Astrocyte (in vitro differentiated cells and primary cell): ENCODE results near the gene AHCY. TPM values are rescaled to one million over a fixed set of nuclear protein-coding genes. Genes with fewer than 3 reads are reported as not detected.

Experiments used
- DNase-seq: peaks from one replicate; pipeline ENCODE4 v3.0.0-alpha.2; 2010; ENCODE audit warnings: low read depth
- FAIRE-seq: peaks from 2 replicates; lab custom pipeline; 2011; peaks lifted over from hg19 to GRCh38; lab: Jason Lieb, UNC
- H2AFZ ChIP-seq: 2 replicates; pipeline ENCODE4 v1.6.0; 2012; ENCODE audit warnings: low read depth, low read length, inconsistent platforms
- H3K27ac ChIP-seq: 2 replicates; pipeline ENCODE4 v1.5.1; 2011; ENCODE audit warnings: low read depth, low read length, inconsistent platforms
- H3K27me3 ChIP-seq: 2 replicates; pipeline ENCODE4 v1.6.0; 2011; ENCODE audit warnings: low read length, inconsistent platforms; ENCODE audit not compliant: insufficient read depth
- H3K36me3 ChIP-seq: 2 replicates; pipeline ENCODE4 v1.5.1; 2011; ENCODE audit warnings: low read length, inconsistent platforms; ENCODE audit not compliant: insufficient read depth
- H3K4me1 ChIP-seq: 2 replicates; pipeline ENCODE4 v1.5.1; 2011; ENCODE audit warnings: low read length, inconsistent platforms; ENCODE audit not compliant: insufficient read depth
- H3K4me2 ChIP-seq: 2 replicates; pipeline ENCODE4 v1.6.0; 2012; ENCODE audit warnings: low read length, inconsistent platforms
- H3K4me3 ChIP-seq: 2 replicates; pipeline ENCODE4 v1.5.1; 2011; ENCODE audit warnings: low read depth, mild to moderate bottlenecking, low read length, inconsistent platforms; ENCODE audit not compliant: insufficient read depth
- H3K79me2 ChIP-seq: 2 replicates; pipeline ENCODE4 v1.6.0; 2012; ENCODE audit warnings: mild to moderate bottlenecking, low read length, inconsistent platforms; ENCODE audit not compliant: insufficient read depth
- H3K9ac ChIP-seq: 2 replicates; pipeline ENCODE4 v1.6.0; 2012; ENCODE audit warnings: mild to moderate bottlenecking, low read length, inconsistent platforms
- H3K9me3 ChIP-seq: 2 replicates; pipeline ENCODE4 v1.5.1; 2012; ENCODE audit warnings: low read depth, mild to moderate bottlenecking, low read length, inconsistent platforms; ENCODE audit not compliant: insufficient read depth
- H4K20me1 ChIP-seq: 2 replicates; pipeline ENCODE4 v1.6.0; 2012; ENCODE audit warnings: low read length, inconsistent platforms; ENCODE audit not compliant: insufficient read depth
- H3K27ac Mint-ChIP-seq: one replicate; pipeline ENCODE4 v1.8.0; 2021; ENCODE audit warnings: mild to moderate bottlenecking, mixed read lengths; ENCODE audit not compliant: unreplicated experiment
- H3K27me3 Mint-ChIP-seq: one replicate; pipeline ENCODE4 v1.8.0; 2021; ENCODE audit warnings: low read depth, mixed read lengths; ENCODE audit not compliant: unreplicated experiment
- H3K36me3 Mint-ChIP-seq: one replicate; pipeline ENCODE4 v1.8.0; 2021; ENCODE audit warnings: low read depth, mixed read lengths; ENCODE audit not compliant: unreplicated experiment
- H3K4me1 Mint-ChIP-seq: one replicate; pipeline ENCODE4 v1.8.0; 2021; ENCODE audit warnings: low read depth, mixed read lengths; ENCODE audit not compliant: unreplicated experiment
- H3K4me3 Mint-ChIP-seq: one replicate; pipeline ENCODE4 v1.8.0; 2021; ENCODE audit warnings: mild to moderate bottlenecking, moderate library complexity, mixed read lengths; ENCODE audit not compliant: unreplicated experiment
- H3K9me3 Mint-ChIP-seq: one replicate; pipeline ENCODE4 v1.8.0; 2021; ENCODE audit warnings: mild to moderate bottlenecking, mixed read lengths; ENCODE audit not compliant: unreplicated experiment
- CTCF ChIP-seq: IDR thresholded peaks from 2 replicates; pipeline ENCODE4 v1.5.1; 2011; ENCODE audit warnings: low read depth, mild to moderate bottlenecking, inconsistent platforms, low read length, moderate library complexity; ENCODE audit not compliant: insufficient read depth
- EZH2 ChIP-seq: IDR thresholded peaks from 2 replicates; pipeline ENCODE4 v1.6.1; 2012; ENCODE audit warnings: mild to moderate bottlenecking, low read length, inconsistent platforms; ENCODE audit not compliant: insufficient read depth
- total RNA-seq: library from RNA; stranded (reverse); gene quantifications from 2 replicates; pipeline ENCODE4 v1.2.1, GENCODE V29; 2021

AHCY gene
- total RNA-seq, 1 donor from 2014 or later, result 203 TPM

- Histone ChIP-seq H2AFZ (peak overlapping the region; percentile 65), H4K20me1 (no peaks in the 10 kb centered on the region), H3K9ac (peak overlapping the region; percentile 24), H3K4me2 (peak overlapping the region; percentile 74), H3K4me3 (peak overlapping the region; percentile 27), H3K79me2 (no peaks in the 10 kb centered on the region), H3K27ac (no peak overlapping the region), H3K9me3 (no peaks in the 10 kb centered on the region), H3K27me3 (no peaks in the 10 kb centered on the region), H3K4me1 (peaks cover 14% of the 10 kb centered on the region), H3K36me3 (no peaks in the 10 kb centered on the region)
- Mint-ChIP-seq H3K4me3 (no peak overlapping the region), H3K36me3 (no peaks in the 10 kb centered on the region), H3K27ac (no peak overlapping the region), H3K27me3 (peaks cover 13% of the 10 kb centered on the region), H3K9me3 (no peaks in the 10 kb centered on the region), H3K4me1 (peaks cover 12% of the 10 kb centered on the region)
- no peak for DNase-seq
- FAIRE-seq, result no peak
- TF ChIP-seq EZH2, result no peak
- TF ChIP-seq CTCF, result no peak
Measured at GRCh38 chr20:34311118-34312023, 8.2 kb upstream of the AHCY start.

- FAIRE-seq (no peak), DNase-seq (no peak)
- Histone ChIP-seq H3K9me3 (no peaks in the 10 kb centered on the region), H3K4me2 (no peak overlapping the region), H3K27ac (no peak overlapping the region), H3K36me3 (no peaks in the 10 kb centered on the region), H3K4me1 (peaks cover 14% of the 10 kb centered on the region), H3K27me3 (no peaks in the 10 kb centered on the region), H2AFZ (no peak overlapping the region), H3K79me2 (no peaks in the 10 kb centered on the region), H3K4me3 (no peak overlapping the region), H4K20me1 (no peaks in the 10 kb centered on the region), H3K9ac (no peak overlapping the region)
- TF ChIP-seq CTCF, result no peak
- TF ChIP-seq EZH2, result no peak
- H3K27me3 Mint-ChIP-seq, result peaks cover 13% of the 10 kb centered on the region
- H3K9me3 Mint-ChIP-seq, result no peaks in the 10 kb centered on the region
- H3K4me3 Mint-ChIP-seq, result no peak overlapping the region
- no peaks in the 10 kb centered on the region for H3K36me3 Mint-ChIP-seq
- H3K4me1 Mint-ChIP-seq, result peaks cover 12% of the 10 kb centered on the region
- no peak overlapping the region for H3K27ac Mint-ChIP-seq
Measured at GRCh38 chr20:34310481-34311117, 7.4 kb upstream of the AHCY start.
